CD4-positive, alpha-beta T cell treated with Interferon gamma for 1 hour (primary cell): ENCODE data around the gene CARD9.

ENCODE experiments used
- DNase-seq: peaks from one replicate; pipeline ENCODE4 v3.0.0-alpha.2; 2020

CARD9 gene

DNA sequence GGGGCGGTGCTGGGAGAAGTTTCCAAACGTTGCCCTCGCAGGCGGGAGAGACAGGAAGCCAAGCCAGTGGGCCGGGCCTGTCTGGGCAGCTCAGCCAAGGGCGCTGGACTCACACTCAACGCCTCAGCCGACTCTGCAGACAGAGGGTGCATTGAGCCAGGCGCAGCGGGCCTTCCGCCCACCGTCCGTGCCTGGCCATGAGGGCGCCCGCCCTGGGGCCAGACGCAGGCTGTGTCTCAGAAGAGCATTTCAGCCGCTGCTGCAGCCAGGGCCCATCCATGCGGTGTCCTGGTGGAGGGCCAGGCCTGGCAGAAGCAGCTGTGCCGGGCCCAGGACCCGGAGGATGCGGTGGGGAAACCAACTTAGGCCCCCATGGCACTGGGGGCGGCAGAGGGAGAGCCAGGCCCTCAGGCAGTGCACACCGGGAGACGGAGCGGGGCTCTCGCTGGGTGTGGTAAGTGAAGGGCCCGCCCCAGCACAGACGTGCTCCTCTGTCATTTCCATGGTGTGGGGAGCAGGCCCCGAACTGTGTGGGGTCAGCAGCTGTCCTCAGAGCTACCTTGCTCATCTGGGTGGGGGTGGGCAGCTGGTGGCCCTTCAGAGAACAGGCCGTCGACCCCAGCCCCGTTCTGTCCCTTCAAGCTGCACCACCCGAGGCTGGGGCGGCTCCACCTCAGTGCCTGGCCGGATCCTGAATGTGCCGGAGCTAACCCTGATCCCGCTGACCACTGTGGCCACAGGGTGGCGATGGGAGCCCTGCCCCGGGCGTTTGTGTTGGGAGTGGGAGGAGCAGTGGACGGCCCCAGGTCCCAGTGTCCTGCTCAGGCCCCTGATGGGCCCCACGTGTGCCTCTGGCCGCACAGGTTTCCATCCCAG lies 27.9 kb downstream of the CARD9 start:
- DNase-seq = no peak

DNA sequence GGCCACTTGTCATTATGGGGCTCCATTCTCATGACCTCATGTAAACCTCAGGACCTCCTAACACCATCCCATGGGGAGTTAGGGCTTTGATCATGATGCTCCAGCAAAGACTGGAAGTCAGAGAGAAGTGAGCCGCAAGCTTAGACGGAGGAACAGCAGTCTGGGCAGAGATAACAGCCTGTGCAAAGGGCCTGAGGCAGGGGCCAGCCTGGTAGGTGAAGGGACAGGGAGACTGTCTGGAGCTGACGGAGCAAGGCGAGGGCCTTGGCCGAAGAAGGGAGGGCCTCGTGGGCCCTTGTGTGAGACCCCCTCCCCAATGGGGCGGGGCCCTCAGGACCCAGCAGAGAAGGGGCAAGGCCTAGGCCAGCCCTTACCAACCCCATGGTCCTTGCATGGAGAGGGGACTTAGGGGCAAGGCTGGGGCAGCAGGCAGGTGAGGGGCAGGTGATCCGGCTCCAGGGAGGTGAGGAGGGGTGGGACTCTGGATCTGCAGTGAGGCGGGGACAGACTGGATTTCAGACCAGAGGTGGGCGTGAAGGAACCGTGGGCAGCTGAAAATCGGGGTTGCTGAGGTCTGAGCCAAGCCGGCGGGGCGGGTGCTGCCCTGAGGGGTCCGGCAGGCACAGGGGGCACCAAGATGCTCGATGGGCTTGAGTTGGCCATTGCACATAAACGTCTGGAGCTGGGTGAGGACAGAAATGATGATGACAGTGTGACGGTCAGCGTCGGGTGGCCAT lies 28.8 kb downstream of the CARD9 start:
- DNase-seq = no peak

DNA sequence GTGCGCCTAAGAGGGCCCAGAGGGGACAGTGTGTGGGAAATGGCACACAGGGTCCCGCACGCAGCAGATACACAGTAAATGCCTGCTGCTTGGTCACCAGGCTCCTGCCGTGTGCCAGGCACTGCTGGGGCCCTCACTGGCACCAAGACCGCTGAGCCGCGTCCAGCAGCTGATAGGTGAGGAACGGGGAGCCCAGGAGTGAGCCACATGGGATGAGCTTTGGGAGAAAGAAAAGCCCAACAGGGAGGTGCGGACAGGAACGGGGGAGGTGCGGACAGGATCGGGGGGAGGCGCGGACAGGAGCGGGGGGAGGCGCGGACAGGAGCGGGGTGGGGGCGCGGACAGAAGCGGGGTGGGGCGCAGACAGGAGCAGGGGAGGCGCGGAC lies 29.6 kb downstream of the CARD9 start:
- no peak for DNase-seq

DNA sequence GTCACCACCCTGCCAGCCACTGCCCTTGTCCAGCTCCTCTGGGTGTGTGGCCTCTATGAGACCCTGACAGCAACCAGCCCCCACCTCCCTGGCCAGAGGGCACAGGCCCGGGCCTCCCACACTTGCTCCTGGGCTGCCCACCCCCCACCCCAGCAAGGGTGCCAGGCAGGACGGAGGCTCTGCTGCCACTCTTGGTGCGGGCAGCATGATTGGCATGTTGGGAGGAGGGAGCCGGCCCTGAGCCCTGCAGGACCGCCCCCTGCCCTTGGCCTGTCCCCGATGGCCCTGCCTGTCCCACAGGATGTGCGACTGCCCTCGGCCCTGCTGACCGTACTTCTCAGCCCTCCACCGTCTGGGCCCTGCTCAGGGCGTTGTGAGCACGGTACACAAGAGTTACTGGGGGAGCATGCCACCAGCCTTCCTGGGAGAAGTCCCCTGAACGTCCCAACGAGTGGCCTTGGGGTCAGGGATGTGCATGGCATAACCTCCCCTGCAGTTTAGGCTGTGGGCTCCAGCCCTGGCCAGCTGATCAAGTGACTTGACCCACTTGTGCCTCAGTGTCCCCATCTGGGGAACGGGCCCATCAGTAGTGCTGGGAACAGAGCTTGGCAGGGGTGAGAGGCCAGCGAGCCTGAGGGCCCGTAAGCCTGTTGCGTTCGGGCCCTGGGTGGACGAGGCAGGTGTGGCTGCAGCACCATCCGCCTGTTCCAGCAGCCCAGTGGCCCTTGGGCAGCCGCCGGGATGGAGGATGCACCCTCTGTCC lies 30.2 kb downstream of the CARD9 start:
- DNase-seq = no peak

DNA sequence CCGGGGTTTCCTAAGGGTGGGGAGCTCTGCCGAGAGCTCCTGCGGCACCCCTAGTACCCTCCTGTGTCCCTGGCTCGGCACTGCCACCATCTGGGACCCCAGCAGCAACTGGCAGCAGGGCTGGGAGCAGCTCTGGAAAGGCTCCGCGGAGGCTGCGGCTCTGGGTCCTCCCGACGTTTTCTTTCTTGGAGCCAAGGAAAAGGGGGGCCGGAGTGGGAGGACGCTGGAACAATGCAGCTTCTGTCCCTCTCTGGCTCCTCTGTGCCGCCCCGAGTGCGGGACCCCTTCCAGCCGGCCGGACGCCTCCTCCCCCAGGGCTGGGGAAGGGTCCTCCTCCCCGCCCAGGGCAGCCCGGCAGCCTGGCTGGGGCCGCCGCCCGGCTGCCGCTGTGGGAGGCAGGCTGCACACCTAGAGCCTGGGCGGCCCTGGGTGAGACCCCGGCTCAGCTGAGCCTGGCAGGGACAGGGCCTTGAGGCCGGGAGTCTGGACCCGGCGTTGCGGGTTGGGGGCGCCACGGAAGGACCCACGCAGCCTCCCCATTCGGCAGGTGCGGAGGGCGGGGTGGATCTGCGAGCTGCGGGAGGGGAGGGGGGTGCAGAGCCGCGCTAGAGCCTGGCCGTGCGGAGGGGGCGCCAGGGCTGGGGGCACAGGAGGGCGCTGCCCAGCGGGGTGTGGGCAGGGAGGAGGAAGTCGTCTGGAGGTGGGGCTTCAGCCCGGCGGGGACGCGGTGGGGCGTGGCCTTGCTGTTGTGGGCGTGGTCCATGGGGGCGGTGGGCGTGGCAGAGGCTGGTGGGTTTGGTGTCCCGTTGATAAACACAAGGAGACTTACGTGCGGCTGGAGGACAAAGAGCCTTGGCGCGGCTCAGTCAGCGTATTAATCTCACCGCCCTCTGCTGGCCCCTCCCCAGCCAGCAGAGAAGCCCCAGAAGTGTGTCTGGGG lies 31.0 kb downstream of the CARD9 start:
- peak; percentile 50 for DNase-seq

DNA sequence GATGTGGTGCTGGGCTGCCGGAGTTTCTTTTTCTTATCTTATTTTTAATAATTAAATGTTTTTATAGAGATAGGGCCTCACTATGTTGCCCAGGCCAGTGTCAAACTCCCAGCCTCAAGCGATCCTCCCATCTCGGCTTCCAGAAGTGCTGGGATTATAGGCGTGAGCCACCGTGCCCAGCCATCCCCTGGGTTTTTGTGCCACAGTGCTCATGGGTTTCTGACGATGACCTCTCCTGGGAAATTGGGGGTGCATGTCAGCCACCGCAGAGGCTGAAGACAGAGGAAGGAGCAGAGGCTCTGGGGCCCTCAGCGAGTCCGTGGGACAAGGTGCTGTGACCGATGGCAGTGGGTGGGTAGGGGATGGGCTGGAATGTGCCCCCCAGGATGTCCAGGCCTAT lies 31.7 kb downstream of the CARD9 start:
- no peak for DNase-seq

DNA sequence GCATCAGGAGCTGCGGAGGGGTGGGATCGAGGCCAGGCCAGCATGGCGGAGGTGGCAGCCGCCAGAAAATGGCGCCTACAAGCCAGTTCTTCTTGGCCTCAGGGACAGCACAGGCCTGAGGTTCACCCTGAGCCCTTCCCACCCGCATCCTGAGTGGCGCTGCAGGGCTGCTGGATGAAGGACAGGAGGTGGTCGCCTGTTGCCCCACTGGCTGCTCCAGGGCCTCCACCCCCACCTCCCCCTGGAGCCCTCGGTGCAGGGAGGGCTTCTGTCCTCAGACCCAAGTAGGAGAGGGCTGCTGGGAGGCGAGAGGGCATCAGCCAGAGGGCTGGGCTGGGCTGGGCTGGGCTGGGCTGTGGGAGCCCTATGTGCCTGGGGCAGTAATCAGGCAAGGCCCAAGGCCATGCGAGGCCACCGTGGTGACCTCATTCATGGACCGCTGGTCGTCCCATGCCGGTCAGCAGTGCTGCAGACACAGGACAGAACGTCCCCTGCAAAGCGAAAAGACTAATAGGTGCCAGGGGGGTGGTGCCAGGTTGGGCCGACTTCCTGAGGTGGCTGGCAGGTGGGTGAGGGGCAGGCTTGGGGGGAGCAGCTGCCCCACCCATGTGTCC lies 32.3 kb downstream of the CARD9 start:
- no peak for DNase-seq

DNA sequence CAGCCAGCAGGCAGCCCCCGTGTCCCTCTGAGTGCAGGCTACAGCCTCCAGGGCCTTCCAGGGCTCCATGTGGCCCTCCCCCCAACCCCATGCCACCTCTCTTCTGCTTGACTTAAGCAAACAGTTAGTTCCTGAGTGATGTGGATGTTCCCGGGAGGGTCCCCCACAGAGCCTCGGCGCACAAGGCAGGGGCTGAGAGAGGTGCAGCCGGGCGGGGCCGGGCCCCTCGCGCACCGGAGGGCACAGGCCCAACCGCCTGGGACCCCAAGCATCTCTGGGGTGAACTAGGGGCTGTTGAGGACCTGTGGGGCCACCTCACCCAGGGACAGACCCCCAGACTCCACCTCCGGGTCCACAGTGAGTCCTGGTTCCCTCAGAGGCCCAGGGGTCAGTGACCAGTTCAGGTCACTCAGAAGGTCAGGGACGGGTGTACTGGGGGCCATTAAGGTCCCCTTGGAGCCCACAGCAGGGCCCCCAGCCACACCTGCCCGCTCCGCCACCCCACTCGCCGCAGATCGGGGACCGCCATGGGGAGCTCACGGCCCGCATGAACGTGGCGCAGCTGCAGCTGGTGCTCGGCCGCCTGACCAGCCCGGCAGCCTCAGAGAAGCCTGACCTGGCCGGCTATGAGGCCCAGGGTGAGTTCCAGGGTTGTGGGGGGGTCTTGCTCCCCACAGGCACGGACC lies 33.0 kb downstream of the CARD9 start:
- DNase-seq = no peak

DNA sequence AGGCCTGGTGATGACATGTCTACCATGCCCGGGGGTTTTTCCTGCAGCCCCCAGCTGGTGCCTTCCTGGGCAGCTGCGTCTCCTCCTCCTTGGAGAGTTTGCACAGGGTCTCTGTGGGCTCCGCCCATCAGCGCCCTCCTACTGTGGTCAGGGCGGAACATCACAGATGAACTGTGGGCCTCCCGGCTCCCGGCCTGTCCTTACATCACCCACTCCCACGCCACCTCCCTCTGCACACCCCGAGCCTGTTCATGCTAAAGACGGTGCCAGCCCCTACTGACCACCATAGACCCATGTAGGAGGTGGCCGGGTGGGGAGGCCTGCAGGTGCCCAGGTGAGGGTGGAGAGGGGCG lies 33.5 kb downstream of the CARD9 start:
- no peak for DNase-seq

DNA sequence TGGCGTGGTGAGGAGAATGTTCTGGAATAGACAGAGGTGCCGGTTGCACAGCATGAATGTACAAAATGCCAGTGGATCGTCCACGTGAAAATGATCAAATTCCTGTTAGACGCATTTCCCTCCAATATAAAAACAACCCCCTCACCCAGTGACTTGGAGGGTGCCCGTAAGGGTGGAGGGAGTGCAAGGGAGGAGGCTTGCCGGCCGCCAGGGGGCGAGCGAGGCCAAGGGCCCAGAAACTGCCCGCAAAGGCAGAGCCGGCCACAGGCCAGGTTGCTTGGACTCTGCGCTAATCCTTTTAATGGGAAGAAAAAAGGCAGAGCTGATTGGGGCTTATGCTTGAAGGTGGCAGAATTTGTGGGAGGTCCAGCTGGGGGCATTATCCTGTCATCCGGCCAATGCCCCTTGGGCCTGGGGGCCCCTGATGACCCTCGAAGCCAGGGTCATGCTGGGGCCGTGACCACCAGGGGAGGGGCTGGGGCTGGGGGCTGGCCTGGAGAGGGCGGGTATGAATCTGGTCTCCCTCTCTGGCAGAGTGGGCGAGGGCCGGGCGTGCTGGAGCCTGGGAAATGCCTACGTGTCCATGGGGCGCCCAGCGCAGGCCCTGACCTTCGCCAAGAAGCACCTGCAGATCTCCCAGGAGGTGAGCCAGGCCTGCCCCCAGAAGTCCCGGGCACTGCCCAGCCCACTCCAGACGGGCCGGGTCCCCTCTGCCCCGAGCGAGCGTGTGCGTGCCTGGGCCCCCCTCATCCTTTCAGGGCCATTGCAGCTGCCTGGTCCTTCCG lies 34.1 kb downstream of the CARD9 start:
- peak; percentile 31 for DNase-seq

DNA sequence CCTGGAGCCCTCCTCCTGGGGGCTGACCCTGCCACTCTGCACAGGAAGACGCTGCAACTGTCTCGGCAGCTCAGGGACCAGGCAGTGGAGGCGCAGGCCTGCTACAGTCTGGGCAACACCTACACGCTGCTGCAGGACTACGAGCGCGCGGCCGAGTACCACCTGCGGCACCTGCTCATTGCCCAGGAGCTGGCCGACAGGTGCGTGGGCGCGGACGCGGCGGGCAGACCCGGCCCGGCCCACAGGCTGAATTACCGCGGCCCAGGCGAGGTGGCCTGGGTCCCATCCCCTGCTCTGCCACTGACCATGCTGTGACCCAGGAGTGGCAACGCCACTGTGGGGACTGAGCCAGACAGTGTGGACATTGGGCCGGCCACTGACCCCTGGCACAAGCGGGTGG lies 35.0 kb downstream of the CARD9 start:
- DNase-seq = no peak

DNA sequence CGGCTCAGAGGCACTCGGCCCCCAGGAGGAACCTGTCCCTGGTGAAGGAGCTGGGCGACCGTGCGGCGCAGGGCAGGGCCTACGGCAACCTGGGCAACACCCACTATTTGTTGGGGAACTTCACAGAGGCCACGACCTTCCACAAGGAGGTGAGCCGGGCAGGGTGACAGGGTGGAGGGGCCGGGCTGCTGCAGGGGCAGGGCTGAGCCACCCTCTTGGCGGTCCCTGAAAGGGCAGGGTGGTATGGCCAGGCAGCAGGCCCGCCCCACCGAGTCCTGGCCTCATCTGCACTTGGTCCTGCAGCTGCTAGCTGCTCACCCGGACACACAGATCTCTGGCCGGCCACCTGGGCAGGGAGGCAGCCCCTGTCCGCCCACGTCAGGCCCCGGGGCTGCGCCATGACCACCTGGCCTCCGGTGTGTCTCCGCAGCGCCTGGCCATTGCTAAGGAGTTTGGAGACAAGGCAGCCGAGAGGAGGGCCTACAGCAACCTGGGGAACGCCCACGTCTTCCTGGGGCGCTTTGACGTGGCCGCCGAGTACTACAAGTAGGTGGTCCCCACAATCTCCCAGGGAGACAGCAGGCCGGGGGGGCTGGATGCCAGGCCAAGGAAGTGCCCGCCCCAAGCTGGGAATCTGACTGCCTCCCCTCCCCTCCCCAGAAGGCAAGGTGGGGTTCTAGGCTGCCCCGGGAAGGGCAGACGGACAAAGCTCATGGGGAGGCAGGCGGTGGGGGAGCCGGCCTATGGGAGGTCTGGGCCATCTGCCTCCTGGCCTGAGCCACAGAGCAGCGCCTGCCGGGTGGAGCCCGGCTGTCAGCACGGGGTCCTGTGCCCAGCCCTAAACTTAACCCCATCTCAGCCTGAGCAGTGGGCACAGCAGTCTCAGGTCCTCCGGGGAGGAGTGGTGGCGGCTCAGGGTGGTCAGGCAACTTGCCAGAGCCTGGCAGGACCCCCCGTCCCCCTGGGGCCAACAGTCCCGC lies 35.8 kb downstream of the CARD9 start:
- no peak for DNase-seq

DNA sequence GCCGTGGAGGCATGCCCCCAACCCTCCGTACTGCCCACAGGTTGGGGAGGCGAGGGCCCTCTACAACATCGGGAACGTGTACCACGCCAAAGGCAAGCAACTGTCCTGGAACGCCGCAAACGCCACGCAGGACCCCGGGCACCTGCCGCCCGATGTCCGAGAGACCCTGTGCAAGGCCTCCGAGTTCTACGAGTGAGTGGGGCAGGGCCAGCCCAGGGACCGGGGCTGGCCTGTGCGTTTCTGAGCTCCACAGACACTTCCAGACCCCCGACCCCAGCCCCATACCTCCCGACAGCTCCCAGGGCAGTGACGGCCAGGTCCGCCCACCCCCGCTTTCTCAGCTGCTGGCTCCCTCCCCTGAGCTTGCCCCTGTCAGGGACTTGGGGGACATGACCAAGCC lies 36.6 kb downstream of the CARD9 start:
- no peak for DNase-seq

DNA sequence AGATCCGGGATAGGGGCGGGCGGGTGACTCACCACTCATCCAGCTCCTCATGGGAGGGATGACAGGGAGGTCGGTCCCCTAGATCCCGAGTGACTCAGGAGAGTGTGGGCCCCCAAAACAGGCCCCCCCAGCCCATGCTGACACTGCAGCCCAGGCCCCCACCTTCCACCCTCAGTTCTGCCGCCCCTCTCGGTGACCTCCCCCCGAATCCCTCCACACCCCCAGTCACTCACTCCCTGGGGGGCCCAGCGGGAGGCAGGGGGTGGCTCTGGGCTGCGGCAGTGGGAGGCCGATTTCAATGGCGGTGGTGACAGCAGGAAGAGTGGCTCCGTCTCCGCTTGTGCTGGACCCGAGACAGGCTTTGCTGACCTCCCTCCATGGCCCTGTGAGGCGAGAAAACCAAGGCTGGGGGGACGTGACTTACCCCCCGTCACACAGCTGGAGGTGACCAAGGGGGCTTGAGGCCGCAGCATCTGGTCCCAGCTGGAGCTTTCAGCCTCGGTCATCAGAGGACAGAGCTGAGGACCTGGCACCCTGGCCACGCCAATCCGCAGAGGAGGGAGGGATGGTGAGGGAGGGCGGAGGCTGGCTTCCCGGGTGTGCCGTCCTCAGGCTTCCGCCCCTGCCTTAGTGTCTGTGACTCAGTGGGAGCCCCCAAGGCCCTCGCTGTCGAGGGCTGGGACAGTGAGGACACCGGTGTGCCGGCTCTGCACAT lies 37.2 kb downstream of the CARD9 start:
- DNase-seq = no peak

DNA sequence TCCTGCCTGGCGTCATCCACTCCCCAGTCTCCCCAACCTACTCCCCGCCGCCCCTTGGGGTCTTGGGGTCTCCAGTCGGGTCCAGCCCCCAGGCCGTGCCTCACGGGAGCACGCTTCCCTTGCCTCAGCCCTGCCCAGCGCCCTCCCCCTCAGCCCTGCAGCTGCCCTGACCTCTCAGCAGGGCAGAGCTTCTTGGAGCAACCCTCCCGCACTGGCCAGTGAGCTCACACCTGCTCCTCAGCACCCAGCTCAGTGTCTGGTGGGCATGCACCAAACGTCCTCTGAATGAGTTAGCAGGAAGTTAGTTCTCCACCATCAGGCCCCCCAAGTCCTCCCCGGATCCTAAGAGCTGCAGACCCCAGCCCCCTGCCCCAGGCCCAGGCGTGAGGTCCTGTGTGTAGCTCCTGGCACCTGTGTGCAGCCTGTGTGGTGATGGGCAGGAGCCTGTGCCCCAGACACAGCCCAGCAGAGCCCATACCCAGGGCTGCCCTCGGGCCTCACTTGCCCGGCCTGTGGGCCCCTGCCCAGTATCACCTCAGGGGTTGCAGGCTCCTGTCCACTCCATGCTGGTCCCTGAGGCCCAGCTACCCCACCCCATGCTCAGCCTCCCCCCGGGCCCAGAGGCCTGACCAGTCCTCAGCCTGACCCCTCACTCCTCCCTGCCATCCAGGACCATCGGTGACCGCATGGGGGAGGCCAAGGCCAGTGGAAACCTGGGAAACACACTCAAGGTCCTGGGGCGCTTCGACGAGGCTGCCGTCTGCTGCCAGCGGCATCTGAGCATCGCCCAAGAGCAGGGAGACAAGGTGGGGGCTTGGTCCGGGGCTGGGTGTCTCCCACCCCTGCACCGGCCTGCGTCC lies 37.9 kb downstream of the CARD9 start:
- DNase-seq = no peak

DNA sequence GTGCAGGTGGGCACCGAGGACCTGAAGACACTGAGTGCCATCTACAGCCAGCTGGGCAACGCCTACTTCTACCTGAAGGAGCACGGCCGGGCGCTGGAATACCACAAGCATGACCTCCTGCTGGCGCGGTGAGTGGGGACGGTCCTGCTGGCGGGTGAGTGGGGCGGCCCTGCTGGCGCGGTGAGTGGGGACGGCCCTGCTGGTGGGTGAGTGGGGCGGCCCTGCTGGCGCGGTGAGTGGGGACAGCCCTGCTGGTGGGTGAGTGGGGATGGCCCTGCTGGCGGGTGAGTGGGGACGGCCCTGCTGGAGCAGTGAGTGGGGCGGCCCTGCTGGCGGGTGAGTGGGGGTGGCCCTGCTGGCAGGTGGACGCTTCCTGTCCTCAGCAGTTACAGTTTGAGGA lies 38.9 kb downstream of the CARD9 start:
- no peak for DNase-seq

DNA sequence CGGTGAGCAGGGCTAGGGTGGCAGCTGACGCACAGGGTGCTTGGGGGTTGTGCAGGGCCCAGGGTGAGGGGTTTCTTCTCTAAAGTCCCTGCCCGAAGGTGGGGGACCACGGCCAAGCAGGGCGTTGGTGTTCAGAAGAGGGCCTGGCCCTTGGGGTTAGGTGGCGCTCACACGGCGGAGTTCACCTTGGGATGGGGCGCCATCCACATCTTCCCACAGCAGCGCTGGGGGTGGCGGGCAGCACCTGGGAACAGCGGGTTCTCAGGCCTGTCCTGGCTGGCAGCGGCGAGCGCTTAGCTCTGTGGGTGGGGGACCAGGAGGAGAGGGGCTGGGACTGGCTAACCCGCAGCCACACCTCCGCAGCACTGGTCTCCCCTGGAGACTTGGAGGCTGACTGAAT lies 40.0 kb downstream of the CARD9 start:
- DNase-seq = no peak

DNA sequence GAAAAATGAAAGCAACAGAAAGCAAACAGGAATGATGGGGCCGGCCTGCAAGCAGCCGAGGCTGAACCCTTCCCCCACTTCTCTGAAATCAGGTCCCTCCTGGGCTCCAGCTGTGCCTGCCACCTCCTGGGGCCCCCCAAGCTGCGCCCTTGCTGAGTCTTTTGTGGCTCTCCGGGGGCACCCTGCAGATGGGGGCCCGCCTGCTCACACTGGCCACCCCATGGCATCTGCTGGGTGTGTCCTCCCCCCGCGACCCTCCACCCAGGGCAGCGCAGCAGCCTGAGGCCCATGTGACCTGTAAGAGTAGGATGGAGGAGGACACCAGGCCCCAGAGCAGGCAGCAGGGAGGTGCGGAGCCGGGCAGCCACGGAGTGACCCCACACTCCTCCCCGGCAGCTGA lies 40.4 kb downstream of the CARD9 start:
- no peak for DNase-seq
